Nephron progenitor cell (in vitro differentiated cells): Measurements from ENCODE around the gene ZSCAN30.

Experiments
- DNase-seq: peaks from one replicate; pipeline ENCODE4 v3.0.0; 2021
- H3K27ac Mint-ChIP-seq: 2 replicates; pipeline ENCODE4 v1.8.0; 2021; ENCODE audit warnings: mild to moderate bottlenecking, moderate library complexity, mixed read lengths
- H3K27me3 Mint-ChIP-seq: 2 replicates; pipeline ENCODE4 v1.8.0; 2021; ENCODE audit warnings: mild to moderate bottlenecking, low read depth, mixed read lengths; ENCODE audit not compliant: poor library complexity
- H3K36me3 Mint-ChIP-seq: 2 replicates; pipeline ENCODE4 v1.8.0; 2021; ENCODE audit warnings: low read depth, mixed read lengths
- H3K4me1 Mint-ChIP-seq: 2 replicates; pipeline ENCODE4 v1.8.0; 2021; ENCODE audit warnings: mixed read lengths
- H3K4me3 Mint-ChIP-seq: 2 replicates; pipeline ENCODE4 v1.8.0; 2021; ENCODE audit warnings: mild to moderate bottlenecking, moderate library complexity, mixed read lengths
- H3K9me3 Mint-ChIP-seq: 2 replicates; pipeline ENCODE4 v1.8.0; 2021; ENCODE audit warnings: mild to moderate bottlenecking, moderate library complexity, mixed read lengths
- TF ChIP-seq, protein P1 (sequence below): fragments of 200-600 bp; sonication (generic); IDR thresholded peaks from 2 replicates; pipeline ENCODE4 v1.5.0; 2021; ENCODE audit warnings: antibody characterized with exemption

ZSCAN30 gene

DNA sequence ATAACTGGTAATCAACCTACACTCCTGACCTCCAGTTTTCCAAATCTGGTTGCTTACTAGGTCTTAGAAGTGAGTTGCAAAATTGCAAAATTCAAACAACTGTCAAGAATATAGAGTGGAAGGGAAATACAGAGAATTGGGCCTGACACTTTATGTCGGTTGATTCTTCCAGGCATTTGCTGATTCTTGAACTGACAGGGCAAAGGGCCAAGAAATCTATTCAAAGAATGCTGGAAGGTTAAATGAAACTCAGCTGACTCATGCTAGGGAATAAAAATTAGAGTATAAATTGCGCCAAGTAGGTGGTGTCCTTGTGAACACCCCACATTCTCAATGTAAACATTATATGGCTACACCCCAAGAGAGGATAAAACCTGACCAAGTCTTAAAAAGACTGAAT lies 21.5 kb upstream of the ZSCAN30 start:
- Mint-ChIP-seq H3K4me3 (no peak overlapping the region), H3K4me1 (no peaks in the 10 kb centered on the region), H3K27me3 (peaks cover 4% of the 10 kb centered on the region), H3K36me3 (peaks cover 71% of the 10 kb centered on the region), H3K9me3 (peaks cover 90% of the 10 kb centered on the region), H3K27ac (no peak overlapping the region)
- TF ChIP-seq, protein P1, sequence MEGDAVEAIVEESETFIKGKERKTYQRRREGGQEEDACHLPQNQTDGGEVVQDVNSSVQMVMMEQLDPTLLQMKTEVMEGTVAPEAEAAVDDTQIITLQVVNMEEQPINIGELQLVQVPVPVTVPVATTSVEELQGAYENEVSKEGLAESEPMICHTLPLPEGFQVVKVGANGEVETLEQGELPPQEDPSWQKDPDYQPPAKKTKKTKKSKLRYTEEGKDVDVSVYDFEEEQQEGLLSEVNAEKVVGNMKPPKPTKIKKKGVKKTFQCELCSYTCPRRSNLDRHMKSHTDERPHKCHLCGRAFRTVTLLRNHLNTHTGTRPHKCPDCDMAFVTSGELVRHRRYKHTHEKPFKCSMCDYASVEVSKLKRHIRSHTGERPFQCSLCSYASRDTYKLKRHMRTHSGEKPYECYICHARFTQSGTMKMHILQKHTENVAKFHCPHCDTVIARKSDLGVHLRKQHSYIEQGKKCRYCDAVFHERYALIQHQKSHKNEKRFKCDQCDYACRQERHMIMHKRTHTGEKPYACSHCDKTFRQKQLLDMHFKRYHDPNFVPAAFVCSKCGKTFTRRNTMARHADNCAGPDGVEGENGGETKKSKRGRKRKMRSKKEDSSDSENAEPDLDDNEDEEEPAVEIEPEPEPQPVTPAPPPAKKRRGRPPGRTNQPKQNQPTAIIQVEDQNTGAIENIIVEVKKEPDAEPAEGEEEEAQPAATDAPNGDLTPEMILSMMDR = no peak
- DNase-seq = no peak

DNA sequence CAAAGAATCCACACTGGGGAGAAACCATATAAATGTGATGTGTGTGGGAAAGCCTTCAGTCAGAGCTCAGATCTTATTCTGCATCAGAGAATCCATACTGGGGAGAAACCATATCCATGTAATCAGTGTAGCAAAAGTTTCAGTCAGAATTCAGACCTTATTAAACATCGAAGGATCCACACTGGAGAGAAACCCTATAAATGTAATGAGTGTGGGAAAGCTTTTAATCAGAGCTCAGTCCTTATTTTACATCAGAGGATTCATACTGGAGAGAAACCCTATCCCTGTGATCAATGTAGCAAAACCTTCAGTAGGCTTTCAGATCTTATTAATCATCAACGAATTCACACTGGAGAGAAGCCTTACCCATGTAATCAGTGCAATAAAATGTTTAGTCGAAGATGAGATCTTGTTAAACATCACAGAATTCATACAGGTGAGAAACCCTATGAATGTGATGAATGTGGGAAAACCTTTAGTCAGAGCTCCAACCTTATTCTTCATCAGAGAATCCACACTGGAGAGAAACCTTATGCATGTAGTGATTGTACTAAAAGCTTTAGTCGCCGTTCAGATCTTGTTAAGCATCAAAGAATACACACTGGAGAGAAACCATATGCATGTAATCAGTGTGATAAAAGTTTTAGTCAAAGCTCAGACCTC lies 16.7 kb upstream of the ZSCAN30 start:
- Mint-ChIP-seq H3K27ac (no peak overlapping the region), H3K4me3 (no peak overlapping the region), H3K4me1 (no peaks in the 10 kb centered on the region), H3K27me3 (peaks cover 4% of the 10 kb centered on the region), H3K36me3 (peaks cover 97% of the 10 kb centered on the region), H3K9me3 (peaks cover 96% of the 10 kb centered on the region)
- DNase-seq = no peak
- TF ChIP-seq, protein P1 = no peak

DNA sequence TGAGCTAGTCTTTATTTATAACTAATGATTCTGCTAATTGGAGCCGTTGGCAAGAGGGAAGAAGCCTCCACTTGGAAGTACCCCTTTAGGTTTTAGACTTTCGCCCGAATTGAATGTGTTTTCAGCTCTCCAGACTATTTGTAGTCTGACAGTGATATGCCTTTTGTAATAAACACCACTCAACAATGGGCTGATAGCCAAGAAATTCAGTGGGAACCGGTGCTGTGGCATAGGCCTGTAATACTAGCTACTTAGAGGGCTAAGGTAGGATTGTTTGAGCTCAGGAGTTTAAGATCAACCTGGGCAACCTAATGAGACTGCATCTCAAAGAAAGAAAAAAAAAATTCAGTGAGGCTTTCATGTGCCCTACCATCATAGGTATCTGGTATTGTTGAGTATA lies 13.6 kb upstream of the ZSCAN30 start:
- Mint-ChIP-seq H3K36me3 (peaks cover 100% of the 10 kb centered on the region), H3K27ac (no peak overlapping the region), H3K4me3 (no peak overlapping the region), H3K4me1 (no peaks in the 10 kb centered on the region), H3K9me3 (peaks cover 98% of the 10 kb centered on the region), H3K27me3 (peaks cover 4% of the 10 kb centered on the region)
- TF ChIP-seq, protein P1 = no peak
- DNase-seq = no peak

DNA sequence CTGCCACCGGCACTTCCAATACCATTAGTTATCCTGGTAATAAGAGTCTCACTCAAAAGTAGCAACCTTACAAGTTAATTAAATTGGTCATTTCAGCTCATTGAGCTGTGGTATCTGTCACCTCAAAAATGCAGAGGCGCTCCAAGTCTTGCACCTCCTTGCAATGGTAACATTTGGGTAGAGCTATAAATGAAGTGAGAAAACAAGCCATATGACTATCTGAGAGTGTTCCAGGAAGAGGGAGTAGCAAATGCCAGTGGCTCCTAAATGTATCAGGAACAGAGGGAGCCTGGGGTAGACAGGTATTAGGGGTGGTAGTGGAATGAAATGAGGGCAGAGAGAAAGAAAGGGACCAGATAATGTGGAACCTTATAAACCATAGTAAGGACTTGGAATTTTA lies 6.0 kb upstream of the ZSCAN30 start:
- TF ChIP-seq, protein P1 = no peak
- DNase-seq = no peak
- H3K4me1 Mint-ChIP-seq = peaks cover 16% of the 10 kb centered on the region
- H3K4me3 Mint-ChIP-seq = no peak overlapping the region
- peaks cover 92% of the 10 kb centered on the region for H3K36me3 Mint-ChIP-seq
- no peaks in the 10 kb centered on the region for H3K27me3 Mint-ChIP-seq
- peaks cover 43% of the 10 kb centered on the region for H3K9me3 Mint-ChIP-seq
- H3K27ac Mint-ChIP-seq = no peak overlapping the region

DNA sequence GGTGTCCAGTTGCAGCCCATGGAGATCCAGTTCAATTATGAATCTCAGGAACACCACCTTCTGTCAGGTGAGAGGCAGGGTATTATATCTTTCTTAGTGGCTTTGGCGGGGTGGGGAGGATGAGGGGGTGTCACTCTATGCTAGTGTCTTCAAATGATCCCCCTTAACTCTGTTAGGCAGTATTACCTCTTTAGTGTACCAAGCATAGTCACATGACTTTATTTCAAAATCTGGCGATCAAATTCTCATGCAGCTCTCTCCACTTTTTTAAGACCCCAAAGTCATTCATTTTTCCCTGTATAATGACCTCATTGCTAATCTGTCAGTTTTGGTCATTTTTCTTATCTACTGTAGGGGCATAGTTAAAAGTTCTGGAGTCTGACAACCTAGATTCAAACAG lies 1.1 kb upstream of the ZSCAN30 start:
- Mint-ChIP-seq H3K4me3 (peak overlapping the region; percentile 96), H3K4me1 (peaks cover 35% of the 10 kb centered on the region), H3K27me3 (peaks cover 5% of the 10 kb centered on the region), H3K36me3 (peaks cover 73% of the 10 kb centered on the region), H3K9me3 (peaks cover 37% of the 10 kb centered on the region), H3K27ac (peak overlapping the region; percentile 99)
- DNase-seq = no peak
- TF ChIP-seq, protein P1 = no peak

DNA sequence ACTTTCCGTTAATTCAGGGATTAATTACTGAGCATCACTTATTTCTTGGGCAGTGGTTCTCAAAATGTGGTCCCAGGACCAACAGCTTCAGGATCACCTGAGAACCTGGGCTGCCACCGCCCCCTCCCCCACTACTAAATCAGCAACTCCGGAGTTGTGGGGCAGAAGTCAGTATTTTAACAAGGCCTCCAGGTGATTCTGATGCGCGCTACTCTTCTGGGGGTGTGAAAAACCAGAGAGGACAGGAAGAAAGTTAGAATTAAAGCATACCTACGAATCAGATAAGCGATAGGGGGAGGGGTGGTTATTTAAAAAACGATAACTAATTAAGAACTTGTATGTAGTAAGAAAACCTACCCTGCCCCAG lies 319 bp downstream of the ZSCAN30 start:
- Mint-ChIP-seq H3K36me3 (peaks cover 73% of the 10 kb centered on the region), H3K4me1 (peaks cover 35% of the 10 kb centered on the region), H3K27me3 (peaks cover 8% of the 10 kb centered on the region), H3K4me3 (peak overlapping the region; percentile 96), H3K27ac (peak overlapping the region; percentile 99), H3K9me3 (peaks cover 49% of the 10 kb centered on the region)
- TF ChIP-seq, protein P1 = no peak
- DNase-seq = peak; percentile 15
